ENCODE data around the gene WDR36. TPM values are rescaled to one million over a fixed set of nuclear protein-coding genes. Genes with fewer than 3 reads are reported as not detected.

The WDR36 gene
- total and polyA plus RNA-seq, 9 of the 15 experiments (the other 6 are each of a cell fraction or from before 2014, with no cell fraction given), result 25.7 to 68.0 (median 41.5) TPM

DNA sequence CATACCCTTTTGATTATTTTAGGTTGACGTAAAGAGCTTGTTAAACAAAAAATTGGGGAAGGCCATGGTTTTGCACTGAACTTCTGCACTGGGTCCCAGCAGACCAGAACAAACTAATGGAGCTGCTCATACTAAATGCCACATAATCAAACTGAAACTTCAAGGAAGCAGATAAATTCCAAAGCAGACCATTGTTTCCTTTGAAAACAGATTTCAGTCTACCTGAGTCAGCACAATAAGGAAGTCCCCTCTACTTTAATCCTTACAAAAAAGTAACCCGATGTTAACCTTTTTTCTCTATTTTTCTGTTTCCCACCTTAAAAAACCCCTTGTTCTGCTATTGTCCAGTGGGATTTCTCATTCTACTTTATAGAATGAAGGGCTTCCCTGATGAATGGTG lies 39.2 kb downstream of the WDR36 start:
- FAIRE-seq (no peak), ATAC-seq (peak; percentile 17; the same call in 1 of the 3 replicates), DNase-seq (ENCODE audit: extremely low read depth in 1 of 4, low spot score in 3 of 4) (no peak)
- Histone ChIP-seq H3K27me3 (ENCODE audit: control insufficient read depth in 2 of 2, insufficient read depth in 2 of 2, low read length in 2 of 2) (no peaks in the 10 kb centered on the region), H3K4me3 (no peak overlapping the region), H2AFZ (ENCODE audit: low read depth, low read length) (no peak overlapping the region), H3K36me3 (ENCODE audit: control insufficient read depth, insufficient read depth, low read length) (peaks cover 12% of the 10 kb centered on the region; the same call in 1 of the 3 replicates), H3K79me2 (ENCODE audit: control insufficient read depth, insufficient read depth, low read length) (no peaks in the 10 kb centered on the region), H4K20me1 (replicated peaks; ENCODE audit: control insufficient read depth, insufficient read depth, low read length) (no peaks in the 10 kb centered on the region), H3K9ac (ENCODE audit: insufficient read depth in 1 of 2, low read depth in 2 of 2, low read length in 2 of 2) (no peak overlapping the region), H3K9me3 (replicated peaks; ENCODE audit: control insufficient read depth, insufficient read depth, low read depth, low read length) (no peaks in the 10 kb centered on the region), H3K4me1 (replicated peaks in 1 of 2; ENCODE audit: control insufficient read depth in 2 of 2, insufficient read depth in 2 of 2, low read length in 2 of 2) (no peaks in the 10 kb centered on the region), H3K27ac (ENCODE audit: extremely low read depth, low read depth, low read length) (no peak overlapping the region), H3K9me1 (ENCODE audit: control insufficient read depth, insufficient read depth, low read length) (no peaks in the 10 kb centered on the region), H3K4me2 (ENCODE audit: insufficient read depth, low read length) (no peak overlapping the region)
- WGBS (ENCODE audit: insufficient coverage, low coverage, missing lambda C conversion rate), result 38% methylated on average over 2 of the region's 2 CpGs
- POLR2A ChIA-PET, result no interaction called here
- CTCF ChIA-PET (ENCODE audit: low intra/inter-chr PET ratio), result no interaction called here
- no TSS peak for BruUV-seq (replicated peaks)
- intact Hi-C loops (cut with micrococcal nuclease), result no loop called here
- TF ChIP-seq ZNF316 (IDR thresholded peaks at IDR 0.05), result peak; percentile 87
- TF ChIP-seq MAFK (IDR thresholded peaks at IDR 0.05; ENCODE audit: low read length), result peak; percentile 52
- TF ChIP-seq, protein P1, sequence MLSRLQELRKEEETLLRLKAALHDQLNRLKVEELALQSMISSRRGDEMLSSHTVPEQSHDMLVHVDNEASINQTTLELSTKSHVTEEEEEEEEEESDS (CRISPR knock-in tag; IDR thresholded peaks at IDR 0.05), result no peak
- TF ChIP-seq MAFG (tag; conservative IDR thresholded peaks at IDR 0.05), result peak; percentile 66
- TF ChIP-seq MAFF (IDR thresholded peaks at IDR 0.05; ENCODE audit: low read length), result peak; percentile 74
- TF ChIP-seq FOS (IDR thresholded peaks at IDR 0.05; ENCODE audit: extremely low read depth, insufficient read length), result no peak
- TF ChIP-seq C11orf30 (IDR thresholded peaks at IDR 0.05; ENCODE audit: low read depth), result peak; percentile 76
- no peak for TF ChIP-seq ZNF668 (CRISPR knock-in tag; IDR thresholded peaks at IDR 0.05)
- in situ Hi-C loops (cut with MboI), result no loop called here

DNA sequence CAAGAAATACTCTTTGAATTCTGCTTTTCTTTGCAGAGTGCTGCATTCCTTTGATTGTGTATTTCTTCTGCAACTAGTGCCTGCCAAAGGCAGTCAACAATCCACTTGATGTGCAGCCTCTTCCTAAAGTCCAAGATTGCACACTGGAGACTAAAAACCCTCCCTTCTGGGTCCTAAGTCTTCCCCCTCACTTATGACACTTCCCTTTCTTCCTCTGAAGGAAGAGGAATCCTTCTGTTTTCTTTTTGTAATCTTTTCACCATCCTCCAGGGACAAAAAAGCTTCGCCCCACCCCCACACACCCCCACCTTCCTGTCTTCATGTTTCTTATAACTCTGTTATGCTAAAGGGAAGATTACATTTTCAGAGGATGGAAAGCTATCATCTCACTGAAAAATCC lies 39.9 kb downstream of the WDR36 start:
- Histone ChIP-seq H3K9ac (ENCODE audit: insufficient read depth in 1 of 2, low read depth in 2 of 2, low read length in 2 of 2) (no peak overlapping the region), H3K27me3 (ENCODE audit: control insufficient read depth in 2 of 2, insufficient read depth in 2 of 2, low read length in 2 of 2) (no peaks in the 10 kb centered on the region), H3K9me3 (replicated peaks; ENCODE audit: control insufficient read depth, insufficient read depth, low read depth, low read length) (no peaks in the 10 kb centered on the region), H2AFZ (ENCODE audit: low read depth, low read length) (no peak overlapping the region), H3K27ac (ENCODE audit: extremely low read depth, low read depth, low read length) (no peak overlapping the region), H3K79me2 (ENCODE audit: control insufficient read depth, insufficient read depth, low read length) (no peaks in the 10 kb centered on the region), H3K36me3 (ENCODE audit: control insufficient read depth, insufficient read depth, low read length) (peaks cover 6% of the 10 kb centered on the region; the same call in 1 of the 3 replicates), H3K4me1 (replicated peaks in 1 of 2; ENCODE audit: control insufficient read depth in 2 of 2, insufficient read depth in 2 of 2, low read length in 2 of 2) (no peaks in the 10 kb centered on the region), H3K9me1 (ENCODE audit: control insufficient read depth, insufficient read depth, low read length) (no peaks in the 10 kb centered on the region), H4K20me1 (replicated peaks; ENCODE audit: control insufficient read depth, insufficient read depth, low read length) (no peaks in the 10 kb centered on the region), H3K4me3 (no peak overlapping the region), H3K4me2 (ENCODE audit: insufficient read depth, low read length) (no peak overlapping the region)
- ChIA-PET POLR2A (no interaction called here), CTCF (ENCODE audit: low intra/inter-chr PET ratio) (no interaction called here)
- TF ChIP-seq HNRNPK (IDR thresholded peaks at IDR 0.05; ENCODE audit: low read depth, low read length, poor library complexity, severe bottlenecking) (no peak), XRCC5 (IDR thresholded peaks at IDR 0.05; ENCODE audit: low read depth, low read length) (no peak), EGR1 (conservative IDR thresholded peaks at IDR 0.05) (peak; percentile 24; the same call in 1 of the 2 replicates)
- WGBS (ENCODE audit: insufficient coverage, low coverage, missing lambda C conversion rate), result 0% methylated on average over 1 of the region's 1 CpG
- no TSS peak for BruUV-seq (replicated peaks)
- DNase-seq (ENCODE audit: extremely low read depth in 1 of 4, low spot score in 3 of 4) (no peak), FAIRE-seq (no peak), ATAC-seq (no peak)
- in situ Hi-C loops (cut with MboI), result no loop called here
- intact Hi-C loops (cut with micrococcal nuclease), result no loop called here
